WI38 (cell line): Measurements from ENCODE around the gene SGPP2.

Experiments
- H3K4me3 ChIP-seq: 2 replicates; pipeline ENCODE4 v1.5.1; 2011; ENCODE audit warnings: low read depth, mild to moderate bottlenecking, control low read depth, low read length
- CTCF ChIP-seq: IDR thresholded peaks from 2 replicates; pipeline ENCODE4 v1.5.1; 2012; ENCODE audit warnings: low read depth, mild to moderate bottlenecking, control low read depth, low read length

Gene SGPP2

GRCh38 chr2:222418739-222419138 is 5.6 kb upstream of the SGPP2 start:
- no peak overlapping the region for H3K4me3 ChIP-seq
- TF ChIP-seq CTCF: no peak

DNA sequence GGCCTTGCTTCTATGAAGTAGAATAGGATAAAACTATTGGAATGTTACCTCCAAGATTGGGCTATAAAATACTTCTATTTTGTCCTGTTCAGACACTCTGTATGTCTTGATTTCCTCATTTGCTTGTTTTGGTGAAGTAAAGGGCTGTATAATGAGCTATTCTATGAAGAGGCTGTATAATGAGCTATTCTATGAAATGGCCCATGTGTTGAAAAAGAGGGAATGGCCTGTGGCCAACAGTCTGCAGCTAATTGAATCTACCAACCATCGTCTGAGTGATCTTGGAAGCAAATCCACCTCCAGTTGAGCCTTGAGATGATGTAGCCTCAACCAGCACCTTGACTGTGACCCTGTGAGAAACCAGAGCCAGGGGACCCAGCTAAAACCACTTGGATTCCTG is 3.8 kb upstream of the SGPP2 start:
- no peak overlapping the region for H3K4me3 ChIP-seq
- no peak for TF ChIP-seq CTCF

DNA sequence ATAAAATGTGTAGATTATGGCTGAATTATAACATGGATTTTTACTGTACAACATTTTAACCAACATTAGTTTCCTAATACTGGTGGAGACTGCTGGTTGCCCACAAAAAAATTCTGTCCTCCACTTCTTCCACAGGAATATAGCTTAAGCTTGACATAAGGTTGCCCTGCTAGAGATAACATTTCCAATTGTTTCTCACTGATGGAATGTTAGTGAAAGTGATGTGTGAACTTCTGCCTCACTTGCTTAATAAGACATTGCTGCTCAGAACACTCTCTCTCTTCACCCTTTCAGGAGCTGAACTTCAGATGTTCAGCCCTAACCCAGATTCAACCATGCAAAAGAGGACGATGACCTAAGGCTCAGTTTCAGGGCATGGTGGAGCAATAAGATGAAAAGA is 2.7 kb upstream of the SGPP2 start:
- TF ChIP-seq CTCF: no peak
- H3K4me3 ChIP-seq: no peak overlapping the region

DNA sequence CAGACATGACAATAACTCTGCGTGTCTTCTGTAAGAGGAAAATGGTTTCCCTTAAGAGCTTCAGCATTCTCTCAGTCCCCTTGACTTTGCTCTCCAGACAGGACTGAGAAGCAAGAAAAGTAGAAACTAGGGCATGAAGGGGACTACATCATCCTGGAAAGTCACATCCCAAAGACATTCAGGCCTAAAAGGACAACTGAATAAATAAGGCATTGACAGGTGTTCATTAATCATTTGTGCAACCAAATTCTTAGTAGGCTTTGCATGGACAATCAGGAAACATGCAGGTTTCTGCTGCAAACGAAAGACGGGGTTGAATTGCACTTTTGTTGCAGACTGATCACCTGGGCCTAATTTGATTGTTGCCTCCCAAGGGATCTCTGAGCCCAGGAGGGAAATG is 1.2 kb upstream of the SGPP2 start:
- H3K4me3 ChIP-seq: no peak overlapping the region
- TF ChIP-seq CTCF: no peak

DNA sequence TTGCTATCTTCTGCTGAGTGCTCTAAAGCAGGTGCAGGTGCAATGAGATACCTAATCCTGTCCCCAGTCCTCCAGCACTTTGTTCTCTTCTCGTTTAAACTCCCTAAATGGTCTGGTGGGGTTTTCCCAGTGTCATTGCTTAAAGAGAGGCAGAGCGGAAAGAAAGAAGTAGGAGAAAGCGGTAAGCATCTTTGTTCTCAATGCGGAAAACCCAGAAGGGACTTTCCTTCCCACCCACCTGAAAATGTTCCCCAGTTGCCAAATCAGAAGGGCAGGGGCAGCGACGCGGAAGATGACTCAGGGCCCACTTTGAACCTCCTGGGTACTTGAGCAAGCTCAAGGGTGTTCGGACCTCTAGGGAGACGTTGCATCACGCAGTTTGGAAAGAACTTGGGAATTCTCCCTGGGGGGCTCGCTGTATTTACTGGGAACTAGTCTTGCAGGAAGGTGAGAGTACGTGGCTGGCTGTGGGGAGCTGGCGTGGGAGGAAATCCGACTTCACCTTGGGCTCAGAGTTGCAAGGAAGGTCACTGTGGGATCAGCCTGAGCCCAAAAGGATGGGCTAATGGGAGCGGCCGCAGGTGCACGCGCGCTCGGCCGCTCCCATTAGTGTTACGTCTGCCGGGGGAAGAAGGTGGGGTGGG is 589 bp upstream of the SGPP2 start:
- no peak overlapping the region for H3K4me3 ChIP-seq
- TF ChIP-seq CTCF: no peak

- no peak overlapping the region for H3K4me3 ChIP-seq
Measured at GRCh38 chr2:222424729-222425671, 657 bp downstream of the SGPP2 start.

More at GRCh38 chr2:222424729-222425671, 657 bp downstream of the SGPP2 start:
- TF ChIP-seq CTCF: no peak
